ENCODE measurements around the gene URAD.

DNA sequence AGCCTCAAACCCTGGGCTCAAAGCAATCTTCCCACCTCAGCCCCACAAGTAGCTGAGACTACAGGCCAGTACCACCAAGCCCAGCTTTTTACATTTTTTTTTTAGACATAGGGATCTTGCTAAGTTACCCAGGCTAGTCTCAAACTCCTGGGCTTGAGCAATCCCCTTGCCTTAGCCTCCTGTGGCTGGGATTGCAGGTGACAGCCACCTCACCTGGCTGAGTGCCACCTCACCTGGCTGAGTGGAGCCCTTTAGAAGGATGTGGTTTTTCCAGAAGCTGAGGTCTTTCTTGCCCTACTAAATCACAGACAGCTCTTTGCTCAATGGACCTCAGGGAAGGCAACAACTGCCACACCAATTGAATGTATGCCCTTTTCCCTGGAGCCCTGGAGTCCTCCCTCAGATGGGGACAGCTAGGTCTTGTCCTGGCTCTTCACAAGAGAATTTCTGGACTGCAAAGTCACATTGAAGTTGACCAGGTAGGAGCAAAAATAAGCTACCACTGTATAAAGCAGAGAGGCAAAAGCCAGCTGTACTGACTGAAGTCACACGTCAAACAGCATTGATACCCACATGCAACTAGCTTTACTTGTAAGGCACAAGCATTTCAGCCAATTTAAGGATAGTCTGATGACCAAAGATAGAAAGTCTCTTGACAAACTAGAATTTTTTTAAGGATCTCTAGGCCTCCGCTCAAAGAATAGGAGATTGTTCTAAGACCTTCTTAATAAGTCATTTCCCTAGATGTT lies 54.7 kb downstream of the URAD start:
- TF ChIP-seq CTCF (IDR thresholded peaks at IDR 0.05) (no peak), POLR2A (IDR thresholded peaks at IDR 0.05) (no peak)

All from prostate gland (tissue), 2 donors.